K562 (cell line): ENCODE results near the gene KCTD3. TPM values are rescaled to one million over a fixed set of nuclear protein-coding genes. Genes with fewer than 3 reads are reported as not detected.

Experiments
- ATAC-seq: fragments of 200-7000 bp; cut with Tn5 transposase; 3 replicates; pipeline ENCODE4 v1.9.1; 2020; ENCODE audit warnings: moderate library complexity
- BruUV-seq: library from RNA; stranded (reverse); fragments of 400-500 nt; replicated peaks from 2 replicates; lab custom pipeline; 2021; lab: Mats Ljungman, UMichigan
- CTCF ChIA-PET: fragments of 300-600 bp; formaldehyde crosslinking; extraction: SDS; loops from one replicate; lab custom pipeline; 2021; ENCODE audit warnings: low intra/inter-chr PET ratio; lab: Yijun Ruan, JAX
- POLR2A ChIA-PET: fragments of 300-600, 350-650 bp; sonication (Branson Sonifier 250); formaldehyde crosslinking; extraction: SDS; loops from one replicate; lab custom pipeline; 2021; ENCODE audit warnings: antibody characterized with exemption, inconsistent platforms; lab: Yijun Ruan, JAX
- DNase-seq, 4 experiments: peaks; one replicate each; pipeline versions ENCODE4 v3.0.0 to v3.0.0-alpha.2; 2011 to 2018; ENCODE audit warnings: low spot score in 3 of 4, mixed read lengths in 3 of 4; ENCODE audit errors: extremely low read depth in 1 of 4
- FAIRE-seq: peaks from 2 replicates; lab custom pipeline; 2011; peaks lifted over from hg19 to GRCh38; lab: Jason Lieb, UNC
- H2AFZ ChIP-seq: 2 replicates; pipeline ENCODE4 v1.6.0; 2011; ENCODE audit warnings: low read depth, low read length, control low read depth, inconsistent platforms
- H3K27ac ChIP-seq: fragments of 200-600 bp; 3 replicates; pipeline ENCODE4 v1.8.0; 2011; ENCODE audit warnings: low read depth, mild to moderate bottlenecking, control low read depth, inconsistent platforms, low read length, moderate library complexity, mixed read lengths; ENCODE audit errors: extremely low read depth
- H3K27me3 ChIP-seq, 2 experiments: fragments of 300-600 bp in 1 of 2; 2 replicates in 1 of 2; 3 replicates in 1 of 2; pipeline versions ENCODE4 v1.6.0 to v1.8.0; 2011; ENCODE audit warnings: inconsistent platforms in 2 of 2, low read length in 2 of 2, mild to moderate bottlenecking in 1 of 2, mixed read lengths in 1 of 2, moderate library complexity in 1 of 2; ENCODE audit not compliant: control insufficient read depth in 2 of 2, insufficient read depth in 2 of 2
- H3K36me3 ChIP-seq: fragments of 300-600 bp; 3 replicates; pipeline ENCODE4 v1.8.0; 2011; ENCODE audit warnings: mild to moderate bottlenecking, low read length, inconsistent platforms; ENCODE audit not compliant: control insufficient read depth, insufficient read depth
- H3K4me1 ChIP-seq, 2 experiments: fragments of 200-600 bp in 1 of 2; replicated peaks in 1 of 2; 2 replicates in 1 of 2; 3 replicates in 1 of 2; pipeline versions ENCODE4 v1.5.1 to v1.8.0; 2011; ENCODE audit warnings: inconsistent platforms in 2 of 2, low read length in 2 of 2, mild to moderate bottlenecking in 1 of 2, mixed read lengths in 1 of 2, moderate library complexity in 1 of 2; ENCODE audit not compliant: control insufficient read depth in 2 of 2, insufficient read depth in 2 of 2
- H3K4me2 ChIP-seq: 2 replicates; pipeline ENCODE4 v1.6.1; 2011; ENCODE audit warnings: low read length, control low read depth, inconsistent platforms, mixed read lengths; ENCODE audit not compliant: insufficient read depth
- H3K4me3 ChIP-seq: fragments of 200-600 bp; sonication (generic), shearing (Covaris generic); 2 replicates; pipeline ENCODE4 v1.5.1; 2016; ENCODE audit warnings: control low read depth, inconsistent platforms
- H3K79me2 ChIP-seq: fragments of 200-600 bp; 3 replicates; pipeline ENCODE4 v1.8.0; 2011; ENCODE audit warnings: low read length, inconsistent platforms; ENCODE audit not compliant: control insufficient read depth, insufficient read depth
- H3K9ac ChIP-seq, 2 experiments: 2 replicates each; pipeline versions ENCODE4 v1.6.0 to v1.6.1; 2011; ENCODE audit warnings: low read depth in 2 of 2, low read length in 2 of 2, control low read depth in 1 of 2, inconsistent platforms in 1 of 2, mild to moderate bottlenecking in 1 of 2, mixed read lengths in 1 of 2; ENCODE audit not compliant: insufficient read depth in 1 of 2
- H3K9me1 ChIP-seq: one replicate; pipeline ENCODE4 v1.6.0; 2011; ENCODE audit warnings: inconsistent platforms, mild to moderate bottlenecking, low read length, moderate library complexity; ENCODE audit not compliant: control insufficient read depth, insufficient read depth
- H3K9me3 ChIP-seq: replicated peaks from 2 replicates; pipeline ENCODE4 v1.5.1; 2011; ENCODE audit warnings: low read depth, low read length, inconsistent platforms; ENCODE audit not compliant: control insufficient read depth, insufficient read depth
- H4K20me1 ChIP-seq: replicated peaks from 2 replicates; pipeline ENCODE4 v1.6.1; 2011; ENCODE audit warnings: low read length, inconsistent platforms, mixed read lengths; ENCODE audit not compliant: control insufficient read depth, insufficient read depth
- BMI1 ChIP-seq: fragments of 150-350 bp; IDR thresholded peaks from 2 replicates; pipeline ENCODE4 v1.6.1; 2014; ENCODE audit warnings: low read length
- YBX1 ChIP-seq: fragments of 450-650 bp; IDR thresholded peaks from 2 replicates; pipeline ENCODE4 v1.7.1; 2016; ENCODE audit warnings: mild to moderate bottlenecking
- WGBS: fragments of 100-300 bp; shearing (Covaris generic); methylation state at CpG from one replicate; pipeline ENCODE4 v1.1.6; 2016; ENCODE audit warnings: low coverage, mixed read lengths; ENCODE audit not compliant: insufficient coverage; ENCODE audit errors: missing lambda C conversion rate; 5-methylcytosine and 5-hydroxymethylcytosine counted together
- in situ Hi-C: fragments of 300-500 bp; cut with MboI; formaldehyde crosslinking; loops from 4 replicates; pipeline ENCODE4 v1.15.0; 2018; ENCODE audit warnings: inconsistent platforms, mixed read lengths
- intact Hi-C: fragments of 100-400 bp; cut with micrococcal nuclease; formaldehyde crosslinking; loops from 2 replicates; pipeline ENCODE4 v1.14.2; 2022
- polyA plus RNA-seq, 8 experiments: library from polyadenylated mRNA; depleted of rRNA in 4 of 8; stranded (reverse) in 5 of 8; unstranded in 3 of 8; fragments of >200 nt; fragmentation: Nextera tagmentation in 2 of 8; fragmentation: Illumina TruSeq in 1 of 8; extraction: Ambion mirVana in 2 of 8; extraction: Trizol in 1 of 8; gene quantifications; 2 replicates each; pipeline versions ENCODE4 v1.2.1 to v1.2.3, GENCODE V29; 2011 to 2014; ENCODE audit warnings: inconsistent platforms in 1 of 8, missing spikeins in 1 of 8
- total RNA-seq, 7 experiments: library from RNA; depleted of rRNA in 6 of 7; stranded (reverse); fragments of >200 nt in 6 of 7; fragmentation: Illumina TruSeq in 2 of 7; extraction: Trizol in 2 of 7; gene quantifications; 2 replicates each; pipeline versions ENCODE4 v1.2.1 to v1.2.3, GENCODE V29; 2011 to 2021; ENCODE audit warnings: low replicate concordance in 1 of 7
- TF ChIP-seq, protein P1 (sequence below), 2 experiments: IDR thresholded peaks in 1 of 2; conservative IDR thresholded peaks in 1 of 2; 2 replicates each; pipeline ENCODE4 v1.6.1; 2016; ENCODE audit warnings: low read depth in 2 of 2, mild to moderate bottlenecking in 1 of 2, missing compliant biosample characterization in 1 of 2, missing genetic modification characterization in 1 of 2, moderate library complexity in 1 of 2

The KCTD3 gene
- total and polyA plus RNA-seq, 9 of the 15 experiments (the other 6 are each of a cell fraction or from before 2014, with no cell fraction given) = 12.8 to 77.1 (median 44.3) TPM

DNA sequence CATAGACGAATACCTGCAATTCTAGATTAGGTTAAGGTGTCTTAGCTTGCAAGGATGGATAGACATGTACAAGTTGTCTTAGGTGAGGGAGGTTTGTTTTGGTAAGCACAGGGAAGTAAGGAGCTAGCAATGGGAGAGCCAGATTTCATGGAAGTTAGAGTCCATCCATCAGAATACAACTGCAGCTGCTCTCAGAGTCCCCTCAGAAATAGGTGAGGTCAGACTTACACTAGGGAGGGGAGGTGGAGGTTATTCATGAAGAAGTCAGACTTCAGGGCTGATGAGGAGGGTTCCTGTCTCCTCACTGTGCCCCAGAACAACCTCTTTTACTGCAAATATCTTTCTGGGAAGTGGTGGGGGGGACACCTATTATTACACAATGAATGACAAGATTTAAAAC is 85.3 kb downstream of the KCTD3 start:
- no peak overlapping the region for H2AFZ ChIP-seq
- H3K4me2 ChIP-seq = no peak overlapping the region
- TF ChIP-seq YBX1 = no peak
- TF ChIP-seq, protein P1, sequence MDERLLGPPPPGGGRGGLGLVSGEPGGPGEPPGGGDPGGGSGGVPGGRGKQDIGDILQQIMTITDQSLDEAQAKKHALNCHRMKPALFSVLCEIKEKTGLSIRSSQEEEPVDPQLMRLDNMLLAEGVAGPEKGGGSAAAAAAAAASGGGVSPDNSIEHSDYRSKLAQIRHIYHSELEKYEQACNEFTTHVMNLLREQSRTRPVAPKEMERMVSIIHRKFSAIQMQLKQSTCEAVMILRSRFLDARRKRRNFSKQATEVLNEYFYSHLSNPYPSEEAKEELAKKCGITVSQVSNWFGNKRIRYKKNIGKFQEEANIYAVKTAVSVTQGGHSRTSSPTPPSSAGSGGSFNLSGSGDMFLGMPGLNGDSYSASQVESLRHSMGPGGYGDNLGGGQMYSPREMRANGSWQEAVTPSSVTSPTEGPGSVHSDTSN (CRISPR knock-in tag; IDR thresholded peaks at IDR 0.05; ENCODE audit: low read depth) = 0 out of 2 replicates have a peak, but pooled peaks have one; percentile 3
- TF ChIP-seq, protein P1 (tag; conservative IDR thresholded peaks at IDR 0.05; ENCODE audit: low read depth) = no peak
- TF ChIP-seq BMI1 = no peak
- H3K4me3 ChIP-seq = no peak overlapping the region
- H3K9me3 ChIP-seq = no peaks in the 10 kb centered on the region
- intact Hi-C loops = no loop called here
- in situ Hi-C loops = no loop called here
- no peaks in the 10 kb centered on the region for H3K9me1 ChIP-seq
- no peak for ATAC-seq
- H3K27ac ChIP-seq = no peak overlapping the region
- WGBS = 4% methylated on average over 1 of the region's 1 CpG
- no peaks in the 10 kb centered on the region for H4K20me1 ChIP-seq
- H3K36me3 ChIP-seq = no peaks in the 10 kb centered on the region
- FAIRE-seq = no peak
- no peaks in the 10 kb centered on the region for H3K4me1 ChIP-seq
- no peak overlapping the region for H3K9ac ChIP-seq
- H3K27me3 ChIP-seq = no peaks in the 10 kb centered on the region
- H3K79me2 ChIP-seq = no peaks in the 10 kb centered on the region
- DNase-seq = no peak
- CTCF ChIA-PET = no interaction called here
- no TSS peak for BruUV-seq
- POLR2A ChIA-PET = no interaction called here
